ENCODE data around the gene CACNA1C.
"Not testable (repeated sequence)": the region's sequence is repeated elsewhere in the genome, so short reads cannot be mapped to it uniquely, and the experiment has no call there.

The CACNA1C gene

GRCh38 chr12:2737656-2738241, 685.0 kb downstream of the CACNA1C start:
- Histone ChIP-seq H3K27me3 (replicated peaks; ENCODE audit: control insufficient read depth, insufficient read depth, low read length) (peaks cover 53% of the 10 kb centered on the region), H3K9ac (ENCODE audit: low read length) (no peak overlapping the region), H3K4me3 (ENCODE audit: low read length) (no peak overlapping the region), H3K4me1 (ENCODE audit: control insufficient read depth, insufficient read depth, low read length) (no peaks in the 10 kb centered on the region), H3K9me3 (ENCODE audit: control insufficient read depth, low read length) (no peaks in the 10 kb centered on the region), H3K36me3 (ENCODE audit: control insufficient read depth, insufficient read depth, low read length, severe bottlenecking) (no peaks in the 10 kb centered on the region)
- no peak for DNase-seq (ENCODE audit: low read depth)

DNA sequence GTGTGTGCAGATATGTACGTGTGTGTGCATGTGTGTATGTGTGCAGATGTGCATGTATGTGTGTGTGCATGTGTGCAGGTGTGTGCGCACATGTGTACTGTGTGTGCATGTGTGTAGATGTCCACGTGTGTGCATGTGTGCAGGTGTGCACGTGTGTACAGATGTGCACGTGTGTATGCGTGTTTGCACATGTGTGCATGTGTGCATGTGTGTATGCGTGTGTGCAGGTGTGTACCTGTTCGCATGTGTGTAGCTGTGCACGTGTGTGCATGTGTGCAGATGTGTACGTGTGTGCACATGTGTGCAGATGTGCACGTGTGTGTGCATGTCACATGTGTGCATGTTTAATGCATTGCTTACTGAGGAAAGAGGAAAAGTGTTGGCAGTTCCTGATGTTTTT, 686.3 kb downstream of the CACNA1C start:
- Histone ChIP-seq H3K4me1 (ENCODE audit: control insufficient read depth, insufficient read depth, low read length) (no peaks in the 10 kb centered on the region), H3K4me3 (ENCODE audit: low read length) (no peak overlapping the region), H3K27me3 (replicated peaks; ENCODE audit: control insufficient read depth, insufficient read depth, low read length) (peaks cover 46% of the 10 kb centered on the region), H3K9ac (ENCODE audit: low read length) (no peak overlapping the region), H3K36me3 (ENCODE audit: control insufficient read depth, insufficient read depth, low read length, severe bottlenecking) (no peaks in the 10 kb centered on the region), H3K9me3 (ENCODE audit: control insufficient read depth, low read length) (no peaks in the 10 kb centered on the region)
- no peak for DNase-seq (ENCODE audit: low read depth)

GRCh38 chr12:2739832-2740641, 687.2 kb downstream of the CACNA1C start:
- Histone ChIP-seq H3K27me3 (replicated peaks; ENCODE audit: control insufficient read depth, insufficient read depth, low read length) (peaks cover 46% of the 10 kb centered on the region), H3K36me3 (ENCODE audit: control insufficient read depth, insufficient read depth, low read length, severe bottlenecking) (no peaks in the 10 kb centered on the region), H3K9me3 (ENCODE audit: control insufficient read depth, low read length) (no peaks in the 10 kb centered on the region), H3K4me3 (ENCODE audit: low read length) (no peak overlapping the region), H3K9ac (ENCODE audit: low read length) (no peak overlapping the region), H3K4me1 (ENCODE audit: control insufficient read depth, insufficient read depth, low read length) (no peaks in the 10 kb centered on the region)
- DNase-seq (ENCODE audit: low read depth): peak; percentile 69

GRCh38 chr12:2742037-2742436, 689.2 kb downstream of the CACNA1C start:
- not testable (repeated sequence) for H3K4me1 ChIP-seq (ENCODE audit: control insufficient read depth, insufficient read depth, low read length); H3K9ac ChIP-seq (ENCODE audit: low read length); H3K36me3 ChIP-seq (ENCODE audit: control insufficient read depth, insufficient read depth, low read length, severe bottlenecking); DNase-seq (ENCODE audit: low read depth); H3K9me3 ChIP-seq (ENCODE audit: control insufficient read depth, low read length); H3K4me3 ChIP-seq (ENCODE audit: low read length)
- peaks cover 26% of the 10 kb centered on the region for H3K27me3 ChIP-seq (replicated peaks; ENCODE audit: control insufficient read depth, insufficient read depth, low read length)

GRCh38 chr12:2743478-2743877, 690.7 kb downstream of the CACNA1C start:
- no peaks in the 10 kb centered on the region for H3K9me3 ChIP-seq (ENCODE audit: control insufficient read depth, low read length)
- no peaks in the 10 kb centered on the region for H3K4me1 ChIP-seq (ENCODE audit: control insufficient read depth, insufficient read depth, low read length)
- H3K4me3 ChIP-seq (ENCODE audit: low read length): no peak overlapping the region
- no peaks in the 10 kb centered on the region for H3K36me3 ChIP-seq (ENCODE audit: control insufficient read depth, insufficient read depth, low read length, severe bottlenecking)
- no peak overlapping the region for H3K9ac ChIP-seq (ENCODE audit: low read length)
- no peak for DNase-seq (ENCODE audit: low read depth)
- peaks cover 16% of the 10 kb centered on the region for H3K27me3 ChIP-seq (replicated peaks; ENCODE audit: control insufficient read depth, insufficient read depth, low read length)

GRCh38 chr12:2745655-2746054, 692.9 kb downstream of the CACNA1C start:
- H3K9ac ChIP-seq (ENCODE audit: low read length): no peak overlapping the region
- H3K27me3 ChIP-seq (replicated peaks; ENCODE audit: control insufficient read depth, insufficient read depth, low read length): peaks cover 28% of the 10 kb centered on the region
- no peaks in the 10 kb centered on the region for H3K4me1 ChIP-seq (ENCODE audit: control insufficient read depth, insufficient read depth, low read length)
- no peak for DNase-seq (ENCODE audit: low read depth)
- no peaks in the 10 kb centered on the region for H3K36me3 ChIP-seq (ENCODE audit: control insufficient read depth, insufficient read depth, low read length, severe bottlenecking)
- H3K9me3 ChIP-seq (ENCODE audit: control insufficient read depth, low read length): no peaks in the 10 kb centered on the region
- H3K4me3 ChIP-seq (ENCODE audit: low read length): no peak overlapping the region
